HCT116 (cell line): ENCODE measurements around the gene MYRFL. TPM values are rescaled to one million over a fixed set of nuclear protein-coding genes. Genes with fewer than 3 reads are reported as not detected.

ENCODE experiments used
- ATAC-seq: fragments of 200-7000 bp; cut with Tn5 transposase; 2 replicates; pipeline ENCODE4 v1.9.1; 2020; ENCODE audit warnings: mild to moderate bottlenecking, moderate library complexity
- BruUV-seq: library from RNA; stranded (reverse); fragments of 400-500 nt; replicated peaks from 2 replicates; lab custom pipeline; 2021; lab: Mats Ljungman, UMichigan
- CTCF ChIA-PET: fragments of 300-600 bp; sonication (Branson Sonifier 250); formaldehyde crosslinking; loops from one replicate; lab custom pipeline; 2021; ENCODE audit warnings: antibody characterized with exemption; lab: Charles Lee
- POLR2A ChIA-PET: fragments of 300-600, 350-600 bp; sonication (Branson Sonifier 250); formaldehyde crosslinking; loops from one replicate; lab custom pipeline; 2021; ENCODE audit warnings: antibody characterized with exemption; lab: Charles Lee
- RAD21 ChIA-PET, 2 experiments: fragments of 300-600 bp; sonication (Branson Sonifier 250); formaldehyde crosslinking; loops; one replicate each; lab custom pipeline; 2023; ENCODE audit warnings: low total read pairs in 2 of 2; ENCODE audit not compliant: uncharacterized antibody in 2 of 2, unreplicated experiment in 2 of 2, low non-redundant PET in 1 of 2; lab: Charles Lee
- DNase-seq: peaks from one replicate; pipeline ENCODE4 v3.0.0-alpha.2; 2010; ENCODE audit warnings: low read depth, low spot score
- H2AFZ ChIP-seq: fragments of 200-600 bp; shearing (Covaris generic), sonication (generic); 2 replicates; pipeline ENCODE4 v1.6.1; 2017; ENCODE audit warnings: low read depth, mixed run types, mixed read lengths, antibody characterized with exemption, low read length; ENCODE audit not compliant: poor library complexity, severe bottlenecking
- H3K27ac ChIP-seq: 2 replicates; pipeline ENCODE4 v1.5.1; 2012; ENCODE audit warnings: low read depth, low read length
- H3K27me3 ChIP-seq: fragments of 200-600 bp; sonication (generic); 2 replicates; pipeline ENCODE4 v1.6.1; 2016; ENCODE audit warnings: mixed run types, low read length, mixed read lengths; ENCODE audit not compliant: insufficient read depth
- H3K36me3 ChIP-seq, 2 experiments: fragments of 200-500 bp in 1 of 2; fragments of 200-600 bp in 1 of 2; sonication (Bioruptor generic) in 1 of 2; sonication (generic) in 1 of 2; 2 replicates each; pipeline versions ENCODE4 v1.5.1 to v1.6.1; 2014 to 2016; ENCODE audit warnings: low read length in 2 of 2, inconsistent platforms in 1 of 2, mixed read lengths in 1 of 2, mixed run types in 1 of 2; ENCODE audit not compliant: insufficient read depth in 2 of 2, control insufficient read depth in 1 of 2
- H3K4me1 ChIP-seq, 2 experiments: fragments of 200-600 bp in 1 of 2; sonication (generic) in 1 of 2; 2 replicates each; pipeline versions ENCODE4 v1.5.1 to v1.6.1; 2012 to 2017; ENCODE audit warnings: low read length in 2 of 2, inconsistent platforms in 1 of 2, mild to moderate bottlenecking in 1 of 2, mixed read lengths in 1 of 2, mixed run types in 1 of 2, moderate library complexity in 1 of 2; ENCODE audit not compliant: insufficient read depth in 2 of 2, control insufficient read depth in 1 of 2
- H3K4me2 ChIP-seq: fragments of 200-600 bp; sonication (generic); 2 replicates; pipeline ENCODE4 v1.6.1; 2017; ENCODE audit warnings: mixed run types, low read length, mixed read lengths
- H3K4me3 ChIP-seq, 2 experiments: fragments of 200-600 bp in 1 of 2; sonication (generic) in 1 of 2; replicated peaks in 1 of 2; 2 replicates each; pipeline ENCODE4 v1.5.1; 2011 to 2016; ENCODE audit warnings: low read length in 2 of 2, control low read depth in 1 of 2, low read depth in 1 of 2, mild to moderate bottlenecking in 1 of 2, mixed read lengths in 1 of 2, mixed run types in 1 of 2
- H3K79me2 ChIP-seq: fragments of 200-600 bp; sonication (generic); 2 replicates; pipeline ENCODE4 v1.6.1; 2017; ENCODE audit warnings: mild to moderate bottlenecking, mixed run types, low read length, moderate library complexity, mixed read lengths; ENCODE audit not compliant: insufficient read depth
- H3K9ac ChIP-seq: fragments of 200-600 bp; sonication (generic); 2 replicates; pipeline ENCODE4 v1.6.1; 2016; ENCODE audit warnings: low read length, mixed read lengths
- H3K9me2 ChIP-seq: fragments of 200-600 bp; sonication (generic), shearing (Covaris generic); 2 replicates; pipeline ENCODE4 v1.6.1; 2017; ENCODE audit warnings: mixed run types, mild to moderate bottlenecking, moderate library complexity; ENCODE audit not compliant: insufficient read depth
- H3K9me3 ChIP-seq, 2 experiments: fragments of 200-500 bp in 1 of 2; fragments of 200-600 bp in 1 of 2; sonication (Bioruptor generic) in 1 of 2; sonication (generic) in 1 of 2; 2 replicates each; pipeline ENCODE4 v1.6.1; 2014 to 2017; ENCODE audit warnings: low read length in 2 of 2, mixed read lengths in 2 of 2, inconsistent platforms in 1 of 2, low read depth in 1 of 2, mild to moderate bottlenecking in 1 of 2, mixed run types in 1 of 2, moderate library complexity in 1 of 2; ENCODE audit not compliant: control insufficient read depth in 1 of 2, insufficient read depth in 1 of 2
- H4K20me1 ChIP-seq: fragments of 200-600 bp; sonication (generic), shearing (Covaris generic); 2 replicates; pipeline ENCODE4 v1.6.1; 2017; ENCODE audit warnings: mixed run types, mild to moderate bottlenecking, moderate library complexity; ENCODE audit not compliant: insufficient read depth
- CEBPB ChIP-seq: IDR thresholded peaks from 2 replicates; pipeline ENCODE4 v1.6.1; 2012; ENCODE audit warnings: low read depth
- FOSL1 ChIP-seq: IDR thresholded peaks from 2 replicates; pipeline ENCODE4 v1.6.1; 2012; ENCODE audit warnings: low read depth
- JUND ChIP-seq: IDR thresholded peaks from 2 replicates; pipeline ENCODE4 v1.6.1; 2012
- MAX ChIP-seq: IDR thresholded peaks from 2 replicates; pipeline ENCODE4 v1.6.1; 2012
- POLR2AphosphoS5 ChIP-seq: IDR thresholded peaks from 2 replicates; pipeline ENCODE4 v1.6.1; 2011; ENCODE audit warnings: mild to moderate bottlenecking, low read depth, low read length, moderate library complexity
- RAD21 ChIP-seq: IDR thresholded peaks from 2 replicates; pipeline ENCODE4 v1.6.1; 2012; ENCODE audit warnings: low read depth, mild to moderate bottlenecking
- SRF ChIP-seq: IDR thresholded peaks from 2 replicates; pipeline ENCODE4 v1.6.1; 2012; ENCODE audit warnings: low read depth
- YY1 ChIP-seq: IDR thresholded peaks from 2 replicates; pipeline ENCODE4 v1.6.1; 2011; ENCODE audit warnings: low read length, low read depth, moderate library complexity, mild to moderate bottlenecking; ENCODE audit not compliant: insufficient replicate concordance; ENCODE audit errors: extremely low read depth
- ZNF274 ChIP-seq: fragments of 200-500 bp; sonication (Bioruptor generic); IDR thresholded peaks from 2 replicates; pipeline ENCODE4 v1.6.1; 2014; ENCODE audit warnings: mild to moderate bottlenecking, low read depth, low read length, inconsistent platforms
- intact Hi-C: fragments of 100-400 bp; cut with micrococcal nuclease; formaldehyde crosslinking; loops from 2 replicates; pipeline ENCODE4 v1.10.0; 2022
- total RNA-seq: library from RNA; stranded (reverse); gene quantifications from one replicate; pipeline ENCODE4 v1.2.1, GENCODE V29; 2021; ENCODE audit not compliant: unreplicated experiment
- TF ChIP-seq, protein P1 (sequence below): IDR thresholded peaks from 2 replicates; pipeline ENCODE4 v1.6.1; 2011; ENCODE audit warnings: mild to moderate bottlenecking, low read length, moderate library complexity; ENCODE audit not compliant: insufficient replicate concordance; ENCODE audit errors: extremely low read depth

MYRFL gene
- total RNA-seq, 1 experiment from 2014 or later, result 0.30 TPM

DNA sequence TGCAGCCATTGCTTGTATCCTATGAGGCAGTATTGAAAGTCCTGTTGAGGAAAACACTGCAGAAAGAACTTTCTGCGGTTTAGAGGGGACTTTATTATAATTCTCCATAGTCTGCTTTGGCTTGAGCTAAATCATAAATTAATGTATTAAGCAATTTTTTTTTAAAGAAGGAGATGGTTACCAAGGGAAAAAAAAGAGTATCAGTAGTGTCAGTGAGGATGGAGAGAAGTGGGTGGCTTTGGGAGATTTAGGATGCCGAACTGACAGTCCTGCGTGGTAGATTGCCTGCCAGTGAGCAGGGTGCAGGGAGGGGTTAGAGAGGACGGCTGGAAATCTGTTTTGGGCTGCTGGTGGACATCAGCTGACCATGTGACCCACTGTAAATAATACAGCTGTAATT lies 96.8 kb downstream of the MYRFL start:
- Histone ChIP-seq H4K20me1 (no peaks in the 10 kb centered on the region), H3K9ac (no peak overlapping the region), H3K27me3 (no peaks in the 10 kb centered on the region), H3K9me3 (no peaks in the 10 kb centered on the region), H3K4me1 (no peaks in the 10 kb centered on the region)
- TF ChIP-seq SRF (no peak), ZNF274 (no peak), MAX (no peak)
- TF ChIP-seq, all 23 proteins: peak for 0
- no peak overlapping the region for H3K4me2 ChIP-seq
- POLR2A ChIA-PET, result no interaction called here
- no peaks in the 10 kb centered on the region for H3K9me2 ChIP-seq
- RAD21 ChIA-PET, result no interaction called here
- DNase-seq (no peak), ATAC-seq (no peak)
- no peak overlapping the region for H2AFZ ChIP-seq
- intact Hi-C loops, result no loop called here
- H3K79me2 ChIP-seq, result no peaks in the 10 kb centered on the region
- CTCF ChIA-PET, result no interaction called here
- H3K36me3 ChIP-seq, result no peaks in the 10 kb centered on the region
- H3K4me3 ChIP-seq, result no peak overlapping the region
- BruUV-seq, result no TSS peak
- H3K27ac ChIP-seq, result no peak overlapping the region

GRCh38 chr12:69922999-69923398 lies 98.0 kb downstream of the MYRFL start:
- intact Hi-C loops, result no loop called here
- Histone ChIP-seq H3K4me2 (no peak overlapping the region), H3K9me3 (no peaks in the 10 kb centered on the region), H2AFZ (no peak overlapping the region), H3K9me2 (no peaks in the 10 kb centered on the region), H3K79me2 (no peaks in the 10 kb centered on the region), H3K27me3 (no peaks in the 10 kb centered on the region), H3K4me1 (no peaks in the 10 kb centered on the region), H3K36me3 (no peaks in the 10 kb centered on the region), H3K4me3 (no peak overlapping the region), H3K27ac (no peak overlapping the region), H4K20me1 (no peaks in the 10 kb centered on the region), H3K9ac (no peak overlapping the region)
- BruUV-seq, result no TSS peak
- DNase-seq, result no peak
- no peak for ATAC-seq
- TF ChIP-seq YY1 (no peak), CEBPB (no peak), POLR2AphosphoS5 (no peak), JUND (no peak), RAD21 (no peak), FOSL1 (no peak)
- TF ChIP-seq, protein P1, sequence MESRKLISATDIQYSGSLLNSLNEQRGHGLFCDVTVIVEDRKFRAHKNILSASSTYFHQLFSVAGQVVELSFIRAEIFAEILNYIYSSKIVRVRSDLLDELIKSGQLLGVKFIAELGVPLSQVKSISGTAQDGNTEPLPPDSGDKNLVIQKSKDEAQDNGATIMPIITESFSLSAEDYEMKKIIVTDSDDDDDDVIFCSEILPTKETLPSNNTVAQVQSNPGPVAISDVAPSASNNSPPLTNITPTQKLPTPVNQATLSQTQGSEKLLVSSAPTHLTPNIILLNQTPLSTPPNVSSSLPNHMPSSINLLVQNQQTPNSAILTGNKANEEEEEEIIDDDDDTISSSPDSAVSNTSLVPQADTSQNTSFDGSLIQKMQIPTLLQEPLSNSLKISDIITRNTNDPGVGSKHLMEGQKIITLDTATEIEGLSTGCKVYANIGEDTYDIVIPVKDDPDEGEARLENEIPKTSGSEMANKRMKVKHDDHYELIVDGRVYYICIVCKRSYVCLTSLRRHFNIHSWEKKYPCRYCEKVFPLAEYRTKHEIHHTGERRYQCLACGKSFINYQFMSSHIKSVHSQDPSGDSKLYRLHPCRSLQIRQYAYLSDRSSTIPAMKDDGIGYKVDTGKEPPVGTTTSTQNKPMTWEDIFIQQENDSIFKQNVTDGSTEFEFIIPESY, result no peak
- RAD21 ChIA-PET, result no interaction called here
- POLR2A ChIA-PET, result no interaction called here
- CTCF ChIA-PET, result no interaction called here
